Activated gamma-delta T cell treated with Interleukin-2 at 50 U/mL for 16 hours (primary cell): ENCODE data around the gene CDCA8.
"Not testable (repeated sequence)": the region's sequence is repeated elsewhere in the genome, so short reads cannot be mapped to it uniquely, and the experiment has no call there.

Source experiments
- DNase-seq: peaks from one replicate; pipeline ENCODE4 v3.0.0-alpha.2; 2020

Gene CDCA8

GRCh38 chr1:37676281-37677142 is 15.8 kb upstream of the CDCA8 start:
- DNase-seq, result no peak

- no peak for DNase-seq
Measured at GRCh38 chr1:37677143-37677439, 15.2 kb upstream of the CDCA8 start.

GRCh38 chr1:37677808-37678207 is 14.5 kb upstream of the CDCA8 start:
- no peak for DNase-seq

- DNase-seq, result no peak
Measured at GRCh38 chr1:37680933-37681332, 11.4 kb upstream of the CDCA8 start.

- DNase-seq, result peak; percentile 80
Measured at GRCh38 chr1:37682334-37682987, 9.9 kb upstream of the CDCA8 start.

- not testable (repeated sequence) for DNase-seq
Measured at GRCh38 chr1:37684182-37684581, 8.1 kb upstream of the CDCA8 start.

GRCh38 chr1:37685722-37686121 is 6.6 kb upstream of the CDCA8 start:
- DNase-seq, result no peak

- not testable (repeated sequence) for DNase-seq
Measured at GRCh38 chr1:37687764-37688163, 4.6 kb upstream of the CDCA8 start.

- no peak for DNase-seq
Measured at GRCh38 chr1:37688926-37689325, 3.4 kb upstream of the CDCA8 start.

- DNase-seq, result peak; percentile 7
Measured at GRCh38 chr1:37691497-37692077, 729 bp upstream of the CDCA8 start.

GRCh38 chr1:37692834-37693175 is 489 bp downstream of the CDCA8 start:
- DNase-seq, result no peak

- no peak for DNase-seq
Measured at GRCh38 chr1:37697090-37697489, 4.8 kb downstream of the CDCA8 start.

GRCh38 chr1:37697737-37698136 is 5.4 kb downstream of the CDCA8 start:
- DNase-seq, result no peak

- DNase-seq, result no peak
Measured at GRCh38 chr1:37699147-37699546, 6.8 kb downstream of the CDCA8 start.

GRCh38 chr1:37701051-37701450 is 8.7 kb downstream of the CDCA8 start:
- no peak for DNase-seq

- DNase-seq, result no peak
Measured at GRCh38 chr1:37703061-37703460, 10.7 kb downstream of the CDCA8 start.

- DNase-seq, result no peak
Measured at GRCh38 chr1:37704966-37705365, 12.7 kb downstream of the CDCA8 start.

- DNase-seq, result no peak
Measured at GRCh38 chr1:37705399-37705798, 13.1 kb downstream of the CDCA8 start.

- no peak for DNase-seq
Measured at GRCh38 chr1:37708471-37708870, 16.2 kb downstream of the CDCA8 start.

- DNase-seq, result no peak
Measured at GRCh38 chr1:37714226-37714625, 21.9 kb downstream of the CDCA8 start.

- no peak for DNase-seq
Measured at GRCh38 chr1:37714689-37715088, 22.4 kb downstream of the CDCA8 start.

GRCh38 chr1:37716321-37716720 is 24.0 kb downstream of the CDCA8 start:
- DNase-seq, result no peak

GRCh38 chr1:37717631-37718030 is 25.3 kb downstream of the CDCA8 start:
- no peak for DNase-seq

GRCh38 chr1:37718181-37718900 is 26.0 kb downstream of the CDCA8 start:
- DNase-seq, result no peak
